HepG2 (cell line): Measurements from ENCODE around the gene ORC3. TPM values are rescaled to one million over a fixed set of nuclear protein-coding genes. Genes with fewer than 3 reads are reported as not detected.
A peak's percentile ranks its signal among the peaks of the same experiment; 100 is the strongest.

ENCODE experiments used
- AGO1 ChIP-seq: fragments of 200-400 bp; formaldehyde crosslinking; IDR thresholded peaks from 2 replicates; pipeline ENCODE4 v1.6.1; 2017; ENCODE audit warnings: mild to moderate bottlenecking, low read depth, low read length, moderate library complexity; ENCODE audit not compliant: poor library complexity, severe bottlenecking
- CC2D1A ChIP-seq: sonication (generic); formaldehyde crosslinking; IDR thresholded peaks from 2 replicates; pipeline ENCODE4 v1.8.1; 2023; ENCODE audit warnings: mild to moderate bottlenecking, missing genetic modification reagents
- HDAC1 ChIP-seq: sonication (generic); formaldehyde crosslinking; IDR thresholded peaks from 2 replicates; pipeline ENCODE4 v1.5.1; 2020; ENCODE audit warnings: mild to moderate bottlenecking, missing genetic modification reagents
- HMGA1 ChIP-seq: sonication (generic); formaldehyde crosslinking; conservative IDR thresholded peaks from 2 replicates; pipeline ENCODE4 v1.4.0; 2020; ENCODE audit warnings: missing genetic modification reagents
- ISX ChIP-seq: sonication (generic); formaldehyde crosslinking; conservative IDR thresholded peaks from 2 replicates; pipeline ENCODE4 v1.5.0; 2020; ENCODE audit warnings: missing genetic modification reagents
- JARID2 ChIP-seq: sonication (generic); formaldehyde crosslinking; IDR thresholded peaks from 2 replicates; pipeline ENCODE4 v1.8.1; 2023; ENCODE audit warnings: missing genetic modification reagents, inconsistent platforms; ENCODE audit not compliant: insufficient replicate concordance
- JUN ChIP-seq: sonication (generic); formaldehyde crosslinking; IDR thresholded peaks from 2 replicates; pipeline ENCODE4 v1.4.0; 2020; ENCODE audit warnings: mild to moderate bottlenecking, missing genetic modification reagents
- MED8 ChIP-seq: sonication (generic); formaldehyde crosslinking; IDR thresholded peaks from 2 replicates; pipeline ENCODE4 v1.8.1; 2023; ENCODE audit warnings: mild to moderate bottlenecking, missing genetic modification reagents; ENCODE audit not compliant: insufficient replicate concordance
- MEIS1 ChIP-seq: sonication (generic); formaldehyde crosslinking; IDR thresholded peaks from 2 replicates; pipeline ENCODE4 v1.9.0; 2021; ENCODE audit warnings: mild to moderate bottlenecking, missing genetic modification reagents, moderate library complexity, borderline replicate concordance
- RFXAP ChIP-seq: sonication (generic); formaldehyde crosslinking; IDR thresholded peaks from 2 replicates; pipeline ENCODE4 v1.4.0; 2020; ENCODE audit warnings: missing genetic modification reagents, borderline replicate concordance
- TCF7 ChIP-seq: sonication (generic); IDR thresholded peaks from 2 replicates; pipeline ENCODE4 v1.6.1; 2016; ENCODE audit warnings: antibody characterized with exemption, low read depth
- THAP7 ChIP-seq: sonication (generic); formaldehyde crosslinking; IDR thresholded peaks from 2 replicates; pipeline ENCODE4 v1.8.1; 2023; ENCODE audit warnings: mild to moderate bottlenecking, missing genetic modification reagents
- ZBTB3 ChIP-seq: sonication (generic); formaldehyde crosslinking; IDR thresholded peaks from 2 replicates; pipeline ENCODE4 v1.4.0; 2020; ENCODE audit warnings: low read depth, mild to moderate bottlenecking, moderate library complexity, missing genetic modification reagents, borderline replicate concordance
- ZFP41 ChIP-seq: sonication (generic); formaldehyde crosslinking; IDR thresholded peaks from 2 replicates; pipeline ENCODE4 v1.4.0; 2020; ENCODE audit warnings: mild to moderate bottlenecking, missing genetic modification reagents, borderline replicate concordance
- ZNF230 ChIP-seq: sonication (generic); formaldehyde crosslinking; IDR thresholded peaks from 2 replicates; pipeline ENCODE4 v1.4.0; 2020; ENCODE audit warnings: mild to moderate bottlenecking, missing genetic modification reagents
- ZNF317 ChIP-seq: sonication (generic); formaldehyde crosslinking; IDR thresholded peaks from 2 replicates; pipeline ENCODE4 v1.5.0; 2020; ENCODE audit warnings: mild to moderate bottlenecking, missing genetic modification reagents
- ZNF460 ChIP-seq: sonication (generic); formaldehyde crosslinking; IDR thresholded peaks from 2 replicates; pipeline ENCODE4 v1.5.1; 2020; ENCODE audit warnings: missing genetic modification reagents, mild to moderate bottlenecking, borderline replicate concordance
- ZNF550 ChIP-seq: sonication (generic); formaldehyde crosslinking; IDR thresholded peaks from 2 replicates; pipeline ENCODE4 v1.4.0; 2020; ENCODE audit warnings: mild to moderate bottlenecking, missing genetic modification reagents, borderline replicate concordance
- ZNF672 ChIP-seq: sonication (generic); formaldehyde crosslinking; IDR thresholded peaks from 2 replicates; pipeline ENCODE4 v1.8.1; 2022; ENCODE audit warnings: missing genetic modification reagents
- ZNF839 ChIP-seq: sonication (generic); formaldehyde crosslinking; IDR thresholded peaks from 2 replicates; pipeline ENCODE4 v1.4.0; 2020; ENCODE audit warnings: missing genetic modification reagents, mild to moderate bottlenecking, borderline replicate concordance
- polyA plus RNA-seq, 8 experiments: library from polyadenylated mRNA; depleted of rRNA in 3 of 8; stranded (reverse) in 7 of 8; unstranded in 1 of 8; fragments of >200 nt; fragmentation: Illumina TruSeq in 4 of 8; extraction: Trizol in 4 of 8; gene quantifications; 2 replicates each; pipeline versions ENCODE4 v1.2.1 to v1.2.3, GENCODE V29; 2011 to 2016; ENCODE audit warnings: low read depth in 4 of 8, missing spikeins in 1 of 8, mixed read lengths in 1 of 8; ENCODE audit not compliant: insufficient read depth in 1 of 8
- total RNA-seq, 5 experiments: library from RNA; depleted of rRNA; stranded (reverse); fragments of >200 nt; fragmentation: Illumina TruSeq; extraction: Trizol; gene quantifications; 2 replicates each; pipeline ENCODE4 v1.2.3, GENCODE V29; 2016; ENCODE audit warnings: low read depth in 1 of 5
- TF ChIP-seq, protein P1 (sequence below): sonication (generic); formaldehyde crosslinking; IDR thresholded peaks from 2 replicates; pipeline ENCODE4 v1.5.1; 2020; ENCODE audit warnings: mild to moderate bottlenecking, missing genetic modification reagents, moderate library complexity
- TF ChIP-seq, protein P2 (sequence below): sonication (generic); formaldehyde crosslinking; IDR thresholded peaks from 2 replicates; pipeline ENCODE4 v1.4.0; 2020; ENCODE audit warnings: missing genetic modification reagents, low read depth, mild to moderate bottlenecking, borderline replicate concordance
- TF ChIP-seq, protein P3 (sequence below): IDR thresholded peaks from 2 replicates; pipeline ENCODE4 v1.6.1; 2012; ENCODE audit warnings: low read depth, low read length, improper control_type of control experiment
- TF ChIP-seq, protein P4 (sequence below): sonication (generic); IDR thresholded peaks from 2 replicates; pipeline ENCODE4 v1.6.1; 2016; ENCODE audit warnings: low read depth, borderline replicate concordance

ORC3 gene
- total and polyA plus RNA-seq, 2 of the 13 experiments (the other 11 are each of a cell fraction or from before 2014, with no cell fraction given): 21.8 to 43.5 TPM

- TF ChIP-seq ZNF550: no peak
- peak; percentile 84; the same call in 1 of the 2 replicates for TF ChIP-seq ZNF230 (CRISPR knock-in tag)
- TF ChIP-seq, protein P1, sequence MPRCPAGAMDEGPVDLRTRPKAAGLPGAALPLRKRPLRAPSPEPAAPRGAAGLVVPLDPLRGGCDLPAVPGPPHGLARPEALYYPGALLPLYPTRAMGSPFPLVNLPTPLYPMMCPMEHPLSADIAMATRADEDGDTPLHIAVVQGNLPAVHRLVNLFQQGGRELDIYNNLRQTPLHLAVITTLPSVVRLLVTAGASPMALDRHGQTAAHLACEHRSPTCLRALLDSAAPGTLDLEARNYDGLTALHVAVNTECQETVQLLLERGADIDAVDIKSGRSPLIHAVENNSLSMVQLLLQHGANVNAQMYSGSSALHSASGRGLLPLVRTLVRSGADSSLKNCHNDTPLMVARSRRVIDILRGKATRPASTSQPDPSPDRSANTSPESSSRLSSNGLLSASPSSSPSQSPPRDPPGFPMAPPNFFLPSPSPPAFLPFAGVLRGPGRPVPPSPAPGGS (CRISPR knock-in tag): no peak
- no peak for TF ChIP-seq JARID2 (CRISPR knock-in tag)
- TF ChIP-seq ZNF839 (CRISPR knock-in tag): no peak
- no peak for TF ChIP-seq ZFP41
- TF ChIP-seq RFXAP (CRISPR knock-in tag): no peak
- TF ChIP-seq, protein P2, sequence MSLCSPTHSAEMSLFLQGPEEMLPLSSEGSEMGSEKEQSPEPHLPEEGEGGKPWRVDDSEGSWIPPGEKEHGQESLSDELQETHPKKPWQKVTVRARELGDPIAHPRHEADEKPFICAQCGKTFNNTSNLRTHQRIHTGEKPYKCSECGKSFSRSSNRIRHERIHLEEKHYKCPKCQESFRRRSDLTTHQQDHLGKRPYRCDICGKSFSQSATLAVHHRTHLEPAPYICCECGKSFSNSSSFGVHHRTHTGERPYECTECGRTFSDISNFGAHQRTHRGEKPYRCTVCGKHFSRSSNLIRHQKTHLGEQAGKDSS (CRISPR knock-in tag): no peak
- TF ChIP-seq, protein P3, sequence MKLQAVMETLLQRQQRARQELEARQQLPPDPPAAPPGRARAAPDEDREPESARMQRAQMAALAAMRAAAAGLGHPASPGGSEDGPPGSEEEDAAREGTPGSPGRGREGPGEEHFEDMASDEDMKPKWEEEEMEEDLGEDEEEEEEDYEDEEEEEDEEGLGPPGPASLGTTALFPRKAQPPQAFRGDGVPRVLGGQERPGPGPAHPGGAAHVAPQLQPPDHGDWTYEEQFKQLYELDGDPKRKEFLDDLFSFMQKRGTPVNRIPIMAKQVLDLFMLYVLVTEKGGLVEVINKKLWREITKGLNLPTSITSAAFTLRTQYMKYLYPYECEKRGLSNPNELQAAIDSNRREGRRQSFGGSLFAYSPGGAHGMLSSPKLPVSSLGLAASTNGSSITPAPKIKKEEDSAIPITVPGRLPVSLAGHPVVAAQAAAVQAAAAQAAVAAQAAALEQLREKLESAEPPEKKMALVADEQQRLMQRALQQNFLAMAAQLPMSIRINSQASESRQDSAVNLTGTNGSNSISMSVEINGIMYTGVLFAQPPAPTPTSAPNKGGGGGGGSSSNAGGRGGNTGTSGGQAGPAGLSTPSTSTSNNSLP: no peak; the same call in 1 of the 2 replicates
- no peak for TF ChIP-seq ISX (CRISPR knock-in tag)
- no peak for TF ChIP-seq TCF7
- TF ChIP-seq, protein P4, sequence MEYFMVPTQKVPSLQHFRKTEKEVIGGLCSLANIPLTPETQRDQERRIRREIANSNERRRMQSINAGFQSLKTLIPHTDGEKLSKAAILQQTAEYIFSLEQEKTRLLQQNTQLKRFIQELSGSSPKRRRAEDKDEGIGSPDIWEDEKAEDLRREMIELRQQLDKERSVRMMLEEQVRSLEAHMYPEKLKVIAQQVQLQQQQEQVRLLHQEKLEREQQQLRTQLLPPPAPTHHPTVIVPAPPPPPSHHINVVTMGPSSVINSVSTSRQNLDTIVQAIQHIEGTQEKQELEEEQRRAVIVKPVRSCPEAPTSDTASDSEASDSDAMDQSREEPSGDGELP: no peak
- TF ChIP-seq JUN (CRISPR knock-in tag): no peak
- no peak for TF ChIP-seq AGO1
- TF ChIP-seq ZBTB3 (CRISPR knock-in tag): no peak
- peak; percentile 76; the same call in 1 of the 2 replicates for TF ChIP-seq HDAC1
- no peak for TF ChIP-seq HMGA1 (CRISPR knock-in tag)
- no peak for TF ChIP-seq CC2D1A (CRISPR knock-in tag)
- no peak for TF ChIP-seq THAP7 (CRISPR knock-in tag)
- TF ChIP-seq MEIS1 (CRISPR knock-in tag): no peak
- no peak for TF ChIP-seq ZNF460 (CRISPR knock-in tag)
- no peak for TF ChIP-seq ZNF672 (CRISPR knock-in tag)
- no peak for TF ChIP-seq MED8
- TF ChIP-seq ZNF317 (CRISPR knock-in tag): peak; percentile 79; the same call in 1 of the 2 replicates
Measured at GRCh38 chr6:87701676-87702588, 112.0 kb downstream of the ORC3 start, which contains the start of gene AKIRIN2 (continued).
